A673 (cell line): ENCODE results near the gene ADCY4. TPM values are rescaled to one million over a fixed set of nuclear protein-coding genes. Genes with fewer than 3 reads are reported as not detected.

ENCODE experiments used
- BruUV-seq: library from RNA; stranded (reverse); fragments of 400-500 nt; replicated peaks from 2 replicates; lab custom pipeline; 2021; lab: Mats Ljungman, UMichigan
- CTCF ChIA-PET: fragments of 300-600 bp; sonication (Branson Sonifier 250); formaldehyde crosslinking; loops from one replicate; lab custom pipeline; 2022; ENCODE audit warnings: antibody characterized with exemption; lab: Charles Lee
- POLR2A ChIA-PET: fragments of 300-600 bp; sonication (Branson Sonifier 250); formaldehyde crosslinking; loops from one replicate; lab custom pipeline; 2022; ENCODE audit warnings: antibody characterized with exemption; ENCODE audit not compliant: low non-redundant PET; lab: Charles Lee
- DNase-seq: peaks from one replicate; pipeline ENCODE4 v3.0.0-alpha.2; 2015; ENCODE audit warnings: low spot score
- H3K27ac ChIP-seq: fragments of 200-600 bp; sonication (generic); 2 replicates; pipeline ENCODE4 v1.5.1; 2016; ENCODE audit warnings: mixed run types, low read depth, mild to moderate bottlenecking, mixed read lengths, antibody characterized with exemption, low read length; ENCODE audit not compliant: poor library complexity, severe bottlenecking
- H3K27me3 ChIP-seq: fragments of 200-600 bp; sonication (generic); replicated peaks from 2 replicates; pipeline ENCODE4 v1.6.1; 2017; ENCODE audit warnings: mixed run types, low read depth, mild to moderate bottlenecking, mixed read lengths, antibody characterized with exemption, low read length; ENCODE audit not compliant: insufficient read depth, poor library complexity
- H3K36me3 ChIP-seq: fragments of 200-600 bp; sonication (generic); 2 replicates; pipeline ENCODE4 v1.6.1; 2016; ENCODE audit warnings: mixed run types, mild to moderate bottlenecking, mixed read lengths, antibody characterized with exemption, low read length; ENCODE audit not compliant: insufficient read depth, poor library complexity, severe bottlenecking
- H3K4me1 ChIP-seq: fragments of 200-600 bp; sonication (generic); 2 replicates; pipeline ENCODE4 v1.6.1; 2017; ENCODE audit warnings: mixed run types, mild to moderate bottlenecking, mixed read lengths, antibody characterized with exemption, low read length; ENCODE audit not compliant: insufficient read depth, poor library complexity, severe bottlenecking
- H3K4me3 ChIP-seq: fragments of 200-600 bp; sonication (generic); 2 replicates; pipeline ENCODE4 v1.5.1; 2016; ENCODE audit warnings: low read depth, mixed run types, mild to moderate bottlenecking, mixed read lengths, low read length; ENCODE audit not compliant: poor library complexity, severe bottlenecking
- H3K9me3 ChIP-seq: fragments of 200-600 bp; sonication (generic); 2 replicates; pipeline ENCODE4 v1.6.1; 2016; ENCODE audit warnings: mixed run types, low read depth, mild to moderate bottlenecking, mixed read lengths, antibody characterized with exemption, low read length; ENCODE audit not compliant: poor library complexity, severe bottlenecking
- EZH2 ChIP-seq: fragments of 200-600 bp; sonication (generic); IDR thresholded peaks from 2 replicates; pipeline ENCODE4 v1.6.1; 2017; ENCODE audit warnings: borderline replicate concordance, low read depth, mild to moderate bottlenecking, mixed read lengths, antibody characterized with exemption, low read length; ENCODE audit not compliant: poor library complexity, severe bottlenecking
- intact Hi-C: fragments of 100-400 bp; cut with micrococcal nuclease; formaldehyde crosslinking; loops from one replicate; pipeline ENCODE4 v1.10.0; 2022; ENCODE audit not compliant: unreplicated experiment
- total RNA-seq: library from RNA; stranded (reverse); gene quantifications from 2 replicates; pipeline ENCODE4 v1.2.3, GENCODE V29; 2021
- TF ChIP-seq, protein P1 (sequence below): fragments of 300-800, 200-600 bp; sonication (generic); conservative IDR thresholded peaks from 2 replicates; pipeline ENCODE4 v1.5.1; 2017; ENCODE audit warnings: low read depth, mild to moderate bottlenecking, antibody characterized with exemption, low read length, moderate library complexity, mixed read lengths

ADCY4 gene
- total RNA-seq, 1 experiment from 2014 or later = 0.84 TPM

DNA sequence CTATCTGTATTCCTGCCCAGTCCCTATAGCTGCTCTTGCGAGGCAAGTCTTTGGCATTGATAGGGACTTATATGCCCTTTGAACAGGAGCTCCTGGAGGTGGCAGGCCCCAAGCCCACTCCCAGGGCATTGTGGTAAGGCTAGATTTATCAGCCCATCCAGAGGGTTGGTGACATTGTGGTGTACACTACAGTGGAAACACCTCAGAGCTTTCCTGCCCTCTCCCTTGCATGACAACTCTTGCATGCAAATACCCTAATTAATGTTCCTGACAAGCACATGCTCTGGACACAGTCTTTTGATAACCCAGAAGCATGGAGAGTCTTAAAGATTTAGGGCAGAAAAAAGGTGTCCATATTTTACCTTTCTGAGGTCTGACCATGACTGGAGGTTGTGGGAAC lies 5.7 kb upstream of the ADCY4 start:
- POLR2A ChIA-PET = no interaction called here
- H3K36me3 ChIP-seq = no peaks in the 10 kb centered on the region
- no TSS peak for BruUV-seq

DNA sequence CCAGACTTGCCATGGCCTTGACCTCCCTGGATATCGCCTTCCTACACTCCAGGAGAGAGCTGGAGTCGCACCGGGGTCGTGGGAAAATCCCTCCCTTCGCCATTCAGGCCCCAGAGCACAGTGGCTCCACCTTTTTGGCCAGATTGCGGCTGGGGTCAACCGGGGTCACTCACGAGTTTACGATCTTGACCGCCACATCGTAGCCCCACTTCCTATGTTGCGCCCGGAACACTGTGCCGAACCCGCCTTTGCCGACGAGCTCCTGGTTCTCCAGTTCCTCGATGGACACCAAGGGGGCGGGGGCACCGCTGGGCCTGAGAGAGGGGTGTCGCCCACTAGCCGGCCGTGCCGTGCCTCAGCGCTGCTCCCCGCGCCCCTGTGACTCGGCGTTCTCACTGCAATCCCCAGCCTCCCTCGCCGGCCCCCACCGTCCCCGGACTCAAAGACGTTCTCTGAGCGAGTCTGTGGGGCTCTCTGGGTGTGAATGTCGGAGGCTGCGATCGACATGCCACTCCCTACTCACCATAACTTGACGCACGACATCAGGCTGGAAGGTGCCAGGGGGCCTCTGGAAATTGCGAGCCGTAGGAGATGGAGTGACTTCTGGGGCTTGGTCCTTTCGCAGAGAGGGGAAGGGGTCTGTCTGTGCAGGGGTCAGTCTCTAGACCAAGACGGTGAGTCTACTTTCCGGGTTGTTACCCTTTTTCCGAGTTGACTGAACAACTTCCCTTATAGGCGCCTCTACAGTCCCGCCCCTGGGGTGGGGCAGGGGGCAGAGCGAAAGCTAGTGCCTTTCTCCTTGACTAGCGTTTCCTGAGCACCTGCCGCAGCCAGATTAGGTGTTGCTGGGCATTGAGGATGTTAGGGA lies 4.6 kb upstream of the ADCY4 start, which contains the start of gene RIPK3:
Gene RIPK3, minus strand, starts transcription at position 708 of the 868 bp plus-strand sequence. Its CDS starts 165 bp downstream, at position 543.
- TF ChIP-seq, protein P1, sequence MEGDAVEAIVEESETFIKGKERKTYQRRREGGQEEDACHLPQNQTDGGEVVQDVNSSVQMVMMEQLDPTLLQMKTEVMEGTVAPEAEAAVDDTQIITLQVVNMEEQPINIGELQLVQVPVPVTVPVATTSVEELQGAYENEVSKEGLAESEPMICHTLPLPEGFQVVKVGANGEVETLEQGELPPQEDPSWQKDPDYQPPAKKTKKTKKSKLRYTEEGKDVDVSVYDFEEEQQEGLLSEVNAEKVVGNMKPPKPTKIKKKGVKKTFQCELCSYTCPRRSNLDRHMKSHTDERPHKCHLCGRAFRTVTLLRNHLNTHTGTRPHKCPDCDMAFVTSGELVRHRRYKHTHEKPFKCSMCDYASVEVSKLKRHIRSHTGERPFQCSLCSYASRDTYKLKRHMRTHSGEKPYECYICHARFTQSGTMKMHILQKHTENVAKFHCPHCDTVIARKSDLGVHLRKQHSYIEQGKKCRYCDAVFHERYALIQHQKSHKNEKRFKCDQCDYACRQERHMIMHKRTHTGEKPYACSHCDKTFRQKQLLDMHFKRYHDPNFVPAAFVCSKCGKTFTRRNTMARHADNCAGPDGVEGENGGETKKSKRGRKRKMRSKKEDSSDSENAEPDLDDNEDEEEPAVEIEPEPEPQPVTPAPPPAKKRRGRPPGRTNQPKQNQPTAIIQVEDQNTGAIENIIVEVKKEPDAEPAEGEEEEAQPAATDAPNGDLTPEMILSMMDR = no peak
- no peak for TF ChIP-seq EZH2
- no peak for DNase-seq
- ChIA-PET POLR2A (no interaction called here), CTCF (interaction anchor here (0.6 kb wide), 1 partner anchor 246 kb away, joined by 3 read pairs; no protein-coding TSS in a partner anchor)
- no TSS peak for BruUV-seq
- no peak within 1 kb of the TSS for H3K4me3 ChIP-seq
- H3K27me3 ChIP-seq = no peaks in the 10 kb centered on the region
- H3K27ac ChIP-seq = no peak within 1 kb of the TSS
- peaks cover under 1% of the 10 kb centered on the region for H3K4me1 ChIP-seq
- no peaks in the 10 kb centered on the region for H3K9me3 ChIP-seq
- H3K36me3 ChIP-seq = no peaks in the 10 kb centered on the region
- intact Hi-C loops = no loop called here

More for the DNA sequence above, 5.7 kb upstream of the ADCY4 start:
- TF ChIP-seq, protein P1 = no peak
- TF ChIP-seq EZH2 = no peak
- intact Hi-C loops = no loop called here
- Histone ChIP-seq H3K27ac (no peak overlapping the region), H3K9me3 (no peaks in the 10 kb centered on the region), H3K4me1 (no peaks in the 10 kb centered on the region), H3K4me3 (no peak overlapping the region), H3K27me3 (no peaks in the 10 kb centered on the region)
- no peak for DNase-seq
- CTCF ChIA-PET = interaction anchor here (1.8 kb wide), 1 partner anchor 91 kb away, joined by 6 read pairs; no protein-coding TSS in a partner anchor

DNA sequence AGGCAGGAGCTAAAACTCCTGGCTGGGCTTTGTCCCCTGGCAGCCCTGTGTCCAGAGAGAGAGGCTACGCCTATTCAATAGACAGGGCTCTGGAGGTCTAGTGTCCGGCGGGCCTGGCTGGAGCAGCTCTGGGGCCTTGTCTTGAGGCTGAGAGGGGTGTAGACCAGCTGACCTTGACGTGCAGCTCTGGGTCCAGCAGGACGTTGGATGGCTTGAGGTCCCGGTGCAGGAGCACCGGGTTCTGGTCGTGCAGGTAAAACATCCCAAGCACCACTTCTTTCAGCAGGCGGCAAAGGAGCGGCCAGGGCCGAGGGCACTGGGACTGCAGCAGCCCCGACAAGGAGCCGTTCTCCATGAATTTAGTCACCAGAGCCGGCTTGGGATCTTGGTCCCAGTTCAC lies 4.0 kb upstream of the ADCY4 start:
- H3K36me3 ChIP-seq = no peaks in the 10 kb centered on the region
- no peak overlapping the region for H3K27ac ChIP-seq
- POLR2A ChIA-PET = no interaction called here
- H3K4me1 ChIP-seq = peaks cover 7% of the 10 kb centered on the region
- H3K9me3 ChIP-seq = no peaks in the 10 kb centered on the region
- CTCF ChIA-PET = no interaction called here
- BruUV-seq = no TSS peak
- intact Hi-C loops = no loop called here
- TF ChIP-seq EZH2 = no peak
- TF ChIP-seq, protein P1 = no peak
- no peak for DNase-seq
- H3K4me3 ChIP-seq = no peak overlapping the region
- H3K27me3 ChIP-seq = no peaks in the 10 kb centered on the region
